Panc1 (cell line): ENCODE results near the gene SNHG17.

ENCODE experiments used
- TCF7L2 ChIP-seq: IDR thresholded peaks from 2 replicates; pipeline ENCODE4 v1.6.1; 2011; ENCODE audit warnings: mild to moderate bottlenecking, low read depth, low read length, inconsistent platforms
- TF ChIP-seq, protein P1 (sequence below): fragments of 450-650 bp; IDR thresholded peaks from 2 replicates; pipeline ENCODE4 v1.5.1; 2017; ENCODE audit warnings: mild to moderate bottlenecking
- TF ChIP-seq, protein P2 (sequence below), 2 experiments: IDR thresholded peaks; 2 replicates each; pipeline ENCODE4 v1.6.1; 2011 to 2012; ENCODE audit warnings: low read depth in 2 of 2, control low read depth in 1 of 2, low read length in 1 of 2, mild to moderate bottlenecking in 1 of 2, moderate library complexity in 1 of 2; ENCODE audit not compliant: insufficient read depth in 1 of 2

DNA sequence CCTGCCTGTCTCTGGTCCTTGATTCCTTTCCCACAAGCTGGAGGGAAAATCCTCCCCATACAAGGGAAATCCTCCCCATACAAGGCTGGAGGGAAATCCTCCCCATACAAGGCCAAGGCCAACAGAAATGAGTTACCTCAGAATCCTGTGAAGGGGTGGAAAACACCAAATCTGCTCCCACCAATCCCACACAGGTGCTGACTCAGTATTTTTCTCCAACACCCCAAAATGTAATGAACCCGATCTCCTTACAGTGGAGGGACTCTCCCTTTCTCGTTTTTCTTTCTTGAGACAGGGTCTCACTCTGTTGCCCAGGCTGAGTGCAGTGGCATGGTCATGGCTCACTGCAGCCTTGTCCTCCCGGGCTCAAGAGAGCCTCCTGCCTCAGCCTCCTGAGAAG lies 6.3 kb downstream of the SNHG17 start:
- TF ChIP-seq, protein P1, sequence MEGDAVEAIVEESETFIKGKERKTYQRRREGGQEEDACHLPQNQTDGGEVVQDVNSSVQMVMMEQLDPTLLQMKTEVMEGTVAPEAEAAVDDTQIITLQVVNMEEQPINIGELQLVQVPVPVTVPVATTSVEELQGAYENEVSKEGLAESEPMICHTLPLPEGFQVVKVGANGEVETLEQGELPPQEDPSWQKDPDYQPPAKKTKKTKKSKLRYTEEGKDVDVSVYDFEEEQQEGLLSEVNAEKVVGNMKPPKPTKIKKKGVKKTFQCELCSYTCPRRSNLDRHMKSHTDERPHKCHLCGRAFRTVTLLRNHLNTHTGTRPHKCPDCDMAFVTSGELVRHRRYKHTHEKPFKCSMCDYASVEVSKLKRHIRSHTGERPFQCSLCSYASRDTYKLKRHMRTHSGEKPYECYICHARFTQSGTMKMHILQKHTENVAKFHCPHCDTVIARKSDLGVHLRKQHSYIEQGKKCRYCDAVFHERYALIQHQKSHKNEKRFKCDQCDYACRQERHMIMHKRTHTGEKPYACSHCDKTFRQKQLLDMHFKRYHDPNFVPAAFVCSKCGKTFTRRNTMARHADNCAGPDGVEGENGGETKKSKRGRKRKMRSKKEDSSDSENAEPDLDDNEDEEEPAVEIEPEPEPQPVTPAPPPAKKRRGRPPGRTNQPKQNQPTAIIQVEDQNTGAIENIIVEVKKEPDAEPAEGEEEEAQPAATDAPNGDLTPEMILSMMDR: no peak
- TF ChIP-seq, protein P2, sequence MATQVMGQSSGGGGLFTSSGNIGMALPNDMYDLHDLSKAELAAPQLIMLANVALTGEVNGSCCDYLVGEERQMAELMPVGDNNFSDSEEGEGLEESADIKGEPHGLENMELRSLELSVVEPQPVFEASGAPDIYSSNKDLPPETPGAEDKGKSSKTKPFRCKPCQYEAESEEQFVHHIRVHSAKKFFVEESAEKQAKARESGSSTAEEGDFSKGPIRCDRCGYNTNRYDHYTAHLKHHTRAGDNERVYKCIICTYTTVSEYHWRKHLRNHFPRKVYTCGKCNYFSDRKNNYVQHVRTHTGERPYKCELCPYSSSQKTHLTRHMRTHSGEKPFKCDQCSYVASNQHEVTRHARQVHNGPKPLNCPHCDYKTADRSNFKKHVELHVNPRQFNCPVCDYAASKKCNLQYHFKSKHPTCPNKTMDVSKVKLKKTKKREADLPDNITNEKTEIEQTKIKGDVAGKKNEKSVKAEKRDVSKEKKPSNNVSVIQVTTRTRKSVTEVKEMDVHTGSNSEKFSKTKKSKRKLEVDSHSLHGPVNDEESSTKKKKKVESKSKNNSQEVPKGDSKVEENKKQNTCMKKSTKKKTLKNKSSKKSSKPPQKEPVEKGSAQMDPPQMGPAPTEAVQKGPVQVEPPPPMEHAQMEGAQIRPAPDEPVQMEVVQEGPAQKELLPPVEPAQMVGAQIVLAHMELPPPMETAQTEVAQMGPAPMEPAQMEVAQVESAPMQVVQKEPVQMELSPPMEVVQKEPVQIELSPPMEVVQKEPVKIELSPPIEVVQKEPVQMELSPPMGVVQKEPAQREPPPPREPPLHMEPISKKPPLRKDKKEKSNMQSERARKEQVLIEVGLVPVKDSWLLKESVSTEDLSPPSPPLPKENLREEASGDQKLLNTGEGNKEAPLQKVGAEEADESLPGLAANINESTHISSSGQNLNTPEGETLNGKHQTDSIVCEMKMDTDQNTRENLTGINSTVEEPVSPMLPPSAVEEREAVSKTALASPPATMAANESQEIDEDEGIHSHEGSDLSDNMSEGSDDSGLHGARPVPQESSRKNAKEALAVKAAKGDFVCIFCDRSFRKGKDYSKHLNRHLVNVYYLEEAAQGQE (IDR thresholded peaks at IDR 0.05; ENCODE audit: insufficient read depth in 1 of 2, low read depth in 2 of 2, low read length in 1 of 2): no peak
- no peak for TF ChIP-seq TCF7L2
